Suprapubic skin (tissue), 4 donors: Measurements from ENCODE around the gene HES5. TPM values are rescaled to one million over a fixed set of nuclear protein-coding genes. Genes with fewer than 3 reads are reported as not detected.
A peak's percentile ranks its signal among the peaks of the same experiment; 100 is the strongest.
"Not testable (repeated sequence)": the region's sequence is repeated elsewhere in the genome, so short reads cannot be mapped to it uniquely, and the experiment has no call there.

Experiments
- DNase-seq, 2 donors: peaks; one replicate each; pipeline ENCODE4 v3.0.0-alpha.2; 2019; ENCODE audit warnings: low spot score in 2 of 2
- H3K27ac ChIP-seq: fragments of 200-600 bp; sonication (generic); one replicate; pipeline ENCODE4 v1.5.1; 2019
- H3K27me3 ChIP-seq: fragments of 200-600 bp; sonication (generic); one replicate; pipeline ENCODE4 v1.5.1; 2019
- H3K36me3 ChIP-seq: fragments of 200-600 bp; sonication (generic); one replicate; pipeline ENCODE4 v1.5.1; 2019
- H3K4me1 ChIP-seq: fragments of 200-600 bp; sonication (generic); one replicate; pipeline ENCODE4 v1.5.1; 2019
- H3K4me3 ChIP-seq: fragments of 200-600 bp; sonication (generic); one replicate; pipeline ENCODE4 v1.5.1; 2019; ENCODE audit warnings: mild to moderate bottlenecking
- H3K9me3 ChIP-seq: fragments of 200-600 bp; sonication (generic); one replicate; pipeline ENCODE4 v1.5.1; 2019
- EP300 ChIP-seq: sonication (generic); formaldehyde crosslinking; IDR thresholded peaks from one replicate; pipeline ENCODE4 v1.6.1; 2017; ENCODE audit warnings: antibody characterized with exemption
- POLR2A ChIP-seq, 2 donors: fragments of 450-650 bp; IDR thresholded peaks; one replicate each; pipeline ENCODE4 v1.6.1; 2017; ENCODE audit warnings: antibody characterized with exemption in 2 of 2, mild to moderate bottlenecking in 2 of 2, moderate library complexity in 2 of 2
- POLR2AphosphoS5 ChIP-seq, 3 donors: sonication (generic); formaldehyde crosslinking; IDR thresholded peaks; one replicate each; pipeline ENCODE4 v1.6.1; 2017; ENCODE audit warnings: antibody characterized with exemption in 3 of 3
- WGBS: methylation state at CpG from one replicate; pipeline ENCODE4 v1.1.5; 2018; 5-methylcytosine and 5-hydroxymethylcytosine counted together
- total RNA-seq, 4 donors: library from RNA; depleted of rRNA; stranded (reverse); fragments of >200 nt; gene quantifications; one replicate each; pipeline ENCODE4 v1.1.0, GENCODE V29; 2016
- TF ChIP-seq, protein P1 (sequence below), 2 donors: fragments of 200-600 bp in 1 of 2; fragments of 450-650 bp in 1 of 2; sonication (generic) in 1 of 2; IDR thresholded peaks; one replicate each; pipeline ENCODE4 v1.5.1; 2016 to 2019; ENCODE audit warnings: antibody characterized with exemption in 2 of 2, mild to moderate bottlenecking in 1 of 2, moderate library complexity in 1 of 2

Gene HES5, protein sequence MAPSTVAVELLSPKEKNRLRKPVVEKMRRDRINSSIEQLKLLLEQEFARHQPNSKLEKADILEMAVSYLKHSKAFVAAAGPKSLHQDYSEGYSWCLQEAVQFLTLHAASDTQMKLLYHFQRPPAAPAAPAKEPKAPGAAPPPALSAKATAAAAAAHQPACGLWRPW
- 10 to 100 TPM in 1 of 4 donors, 1 to 10 TPM in 3; 2.6 to 12.0 (median 5.9) TPM for total RNA-seq

- Histone ChIP-seq H3K9me3 (no peaks in the 10 kb centered on the region), H3K27ac (peak within 1 kb of the TSS; percentile 57), H3K4me1 (peaks cover 93% of the 10 kb centered on the region), H3K36me3 (no peaks in the 10 kb centered on the region), H3K27me3 (peaks cover 39% of the 10 kb centered on the region), H3K4me3 (peak within 1 kb of the TSS; percentile 48)
- 4% methylated on average over 5 of the region's 91 CpGs for WGBS
- no peak for DNase-seq
- TF ChIP-seq POLR2AphosphoS5 (IDR thresholded peaks at IDR 0.05) (no peak), POLR2A (IDR thresholded peaks at IDR 0.05) (no peak), EP300 (no peak)
- TF ChIP-seq, protein P1, sequence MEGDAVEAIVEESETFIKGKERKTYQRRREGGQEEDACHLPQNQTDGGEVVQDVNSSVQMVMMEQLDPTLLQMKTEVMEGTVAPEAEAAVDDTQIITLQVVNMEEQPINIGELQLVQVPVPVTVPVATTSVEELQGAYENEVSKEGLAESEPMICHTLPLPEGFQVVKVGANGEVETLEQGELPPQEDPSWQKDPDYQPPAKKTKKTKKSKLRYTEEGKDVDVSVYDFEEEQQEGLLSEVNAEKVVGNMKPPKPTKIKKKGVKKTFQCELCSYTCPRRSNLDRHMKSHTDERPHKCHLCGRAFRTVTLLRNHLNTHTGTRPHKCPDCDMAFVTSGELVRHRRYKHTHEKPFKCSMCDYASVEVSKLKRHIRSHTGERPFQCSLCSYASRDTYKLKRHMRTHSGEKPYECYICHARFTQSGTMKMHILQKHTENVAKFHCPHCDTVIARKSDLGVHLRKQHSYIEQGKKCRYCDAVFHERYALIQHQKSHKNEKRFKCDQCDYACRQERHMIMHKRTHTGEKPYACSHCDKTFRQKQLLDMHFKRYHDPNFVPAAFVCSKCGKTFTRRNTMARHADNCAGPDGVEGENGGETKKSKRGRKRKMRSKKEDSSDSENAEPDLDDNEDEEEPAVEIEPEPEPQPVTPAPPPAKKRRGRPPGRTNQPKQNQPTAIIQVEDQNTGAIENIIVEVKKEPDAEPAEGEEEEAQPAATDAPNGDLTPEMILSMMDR (IDR thresholded peaks at IDR 0.05) = no peak
These were observed at the start of gene HES5 for GRCh38 chr1:2529784-2530512. Gene HES5 (minus strand): TSS chr1:2530263. CDS start chr1:2530164, 99 bp downstream.

- Histone ChIP-seq H3K4me1 (peaks cover 23% of the 10 kb centered on the region), H3K36me3 (no peaks in the 10 kb centered on the region), H3K9me3 (no peaks in the 10 kb centered on the region), H3K27me3 (no peaks in the 10 kb centered on the region), H3K27ac (peak overlapping the region; percentile 81), H3K4me3 (no peak overlapping the region)
- WGBS = 47% methylated on average over 4 of the region's 4 CpGs
- no peak for DNase-seq
- TF ChIP-seq POLR2AphosphoS5 (IDR thresholded peaks at IDR 0.05) (no peak), EP300 (no peak), POLR2A (IDR thresholded peaks at IDR 0.05) (no peak)
- TF ChIP-seq, protein P1 (IDR thresholded peaks at IDR 0.05) = no peak
These were observed 48.7 kb upstream of the HES5 start for GRCh38 chr1:2578758-2579118.

DNA sequence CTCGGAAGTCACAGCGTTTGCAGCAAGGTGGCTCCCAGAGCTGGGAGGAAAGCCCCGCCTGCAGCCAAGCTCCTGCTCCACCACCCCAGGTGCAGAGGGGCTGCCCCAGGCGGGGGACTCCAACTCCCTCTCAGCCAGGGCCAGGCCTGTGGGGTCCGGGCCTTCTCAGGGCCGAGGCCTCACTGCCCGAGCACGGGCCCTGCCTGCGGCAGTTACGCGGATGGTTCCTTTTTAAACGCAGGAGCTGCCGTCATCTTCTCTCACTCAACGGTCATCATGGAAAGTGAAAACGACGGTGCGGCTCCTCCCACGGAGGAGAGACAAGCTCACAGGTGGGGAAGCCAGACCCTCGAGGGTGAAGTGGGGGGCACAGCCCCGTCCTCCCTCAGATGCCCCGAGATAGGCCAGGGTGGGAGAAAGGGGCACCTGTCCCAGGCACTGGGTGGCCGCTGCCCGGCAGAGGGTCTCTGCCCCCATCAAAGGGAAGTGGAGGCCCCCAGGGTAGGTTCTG is 47.6 kb upstream of the HES5 start:
- peak overlapping the region; percentile 81 for H3K27ac ChIP-seq
- H3K4me3 ChIP-seq = peak overlapping the region; percentile 30
- DNase-seq, H3K36me3 ChIP-seq, H3K9me3 ChIP-seq, H3K27me3 ChIP-seq: not testable (repeated sequence)
- WGBS = 66% methylated on average over 8 of the region's 23 CpGs
- peaks cover 23% of the 10 kb centered on the region for H3K4me1 ChIP-seq

- Histone ChIP-seq H3K27me3 (no peaks in the 10 kb centered on the region), H3K4me1 (peaks cover 23% of the 10 kb centered on the region), H3K9me3 (no peaks in the 10 kb centered on the region), H3K36me3 (no peaks in the 10 kb centered on the region), H3K4me3 (no peak overlapping the region), H3K27ac (peak overlapping the region; percentile 45)
- 88% methylated on average over 10 of the region's 23 CpGs for WGBS
- DNase-seq = no peak
- TF ChIP-seq EP300 = no peak
- TF ChIP-seq POLR2A (IDR thresholded peaks at IDR 0.05) = no peak
- TF ChIP-seq POLR2AphosphoS5 (IDR thresholded peaks at IDR 0.05) = no peak
- TF ChIP-seq, protein P1 (IDR thresholded peaks at IDR 0.05) = no peak
These were observed 46.0 kb upstream of the HES5 start for GRCh38 chr1:2575801-2576663.

GRCh38 chr1:2574350-2574749 is 44.3 kb upstream of the HES5 start:
- peaks cover 23% of the 10 kb centered on the region for H3K4me1 ChIP-seq
- WGBS = 86% methylated on average over 9 of the region's 9 CpGs
- TF ChIP-seq POLR2A (IDR thresholded peaks at IDR 0.05) (no peak), EP300 (no peak), POLR2AphosphoS5 (IDR thresholded peaks at IDR 0.05) (no peak)
- TF ChIP-seq, protein P1 (IDR thresholded peaks at IDR 0.05) = no peak

More at GRCh38 chr1:2574350-2574749, 44.3 kb upstream of the HES5 start:
- DNase-seq = no peak
- no peaks in the 10 kb centered on the region for H3K27me3 ChIP-seq
- H3K4me3 ChIP-seq = no peak overlapping the region
- no peaks in the 10 kb centered on the region for H3K36me3 ChIP-seq
- H3K9me3 ChIP-seq = no peaks in the 10 kb centered on the region
- no peak overlapping the region for H3K27ac ChIP-seq
